ENCODE results near the gene BRD1. TPM values are rescaled to one million over a fixed set of nuclear protein-coding genes. Genes with fewer than 3 reads are reported as not detected.

BRD1 gene
- total RNA-seq, 2 experiments from 2014 or later, result 26.0 to 27.0 TPM

- peak; percentile 41 for DNase-seq
- Mint-ChIP-seq H3K27me3 (ENCODE audit: low read depth) (no peaks in the 10 kb centered on the region), H3K36me3 (ENCODE audit: low read depth) (peaks cover 19% of the 10 kb centered on the region), H3K27ac (peak overlapping the region; percentile 39), H3K9me3 (no peaks in the 10 kb centered on the region), H3K4me3 (no peak overlapping the region), H3K4me1 (ENCODE audit: low read depth) (peaks cover 76% of the 10 kb centered on the region)
- intact Hi-C loops (cut with micrococcal nuclease), result no loop called here
- CTCF ChIA-PET, result interaction anchor here (0.9 kb wide), 1 partner anchor 48 kb away, joined by 3 read pairs; no protein-coding TSS in a partner anchor
Measured at GRCh38 chr22:49815641-49816091, 12.0 kb downstream of the BRD1 start.

GRCh38 chr22:49814856-49815255 lies 12.8 kb downstream of the BRD1 start:
- H3K9me3 Mint-ChIP-seq, result no peaks in the 10 kb centered on the region
- DNase-seq, result no peak
- H3K4me1 Mint-ChIP-seq (ENCODE audit: low read depth), result peaks cover 81% of the 10 kb centered on the region
- no peak overlapping the region for H3K4me3 Mint-ChIP-seq
- no peaks in the 10 kb centered on the region for H3K27me3 Mint-ChIP-seq (ENCODE audit: low read depth)
- peaks cover 19% of the 10 kb centered on the region for H3K36me3 Mint-ChIP-seq (ENCODE audit: low read depth)
- peak overlapping the region; percentile 22 for H3K27ac Mint-ChIP-seq
- CTCF ChIA-PET, result interaction anchor here (0.9 kb wide), 1 partner anchor 47 kb away, joined by 3 read pairs; no protein-coding TSS in a partner anchor
- intact Hi-C loops (cut with micrococcal nuclease), result no loop called here

- Mint-ChIP-seq H3K4me1 (ENCODE audit: low read depth) (peaks cover 83% of the 10 kb centered on the region), H3K36me3 (ENCODE audit: low read depth) (peaks cover 19% of the 10 kb centered on the region), H3K9me3 (no peaks in the 10 kb centered on the region), H3K4me3 (no peak overlapping the region), H3K27me3 (ENCODE audit: low read depth) (no peaks in the 10 kb centered on the region), H3K27ac (peak overlapping the region; percentile 33)
- no peak for DNase-seq
- CTCF ChIA-PET, result interaction anchor here (1.2 kb wide), 1 partner anchor 20 kb away, joined by 4 read pairs; no protein-coding TSS in a partner anchor
- intact Hi-C loops (cut with micrococcal nuclease), result no loop called here
Measured at GRCh38 chr22:49814164-49814686, 13.4 kb downstream of the BRD1 start.

- Mint-ChIP-seq H3K27me3 (ENCODE audit: low read depth) (no peaks in the 10 kb centered on the region), H3K4me1 (ENCODE audit: low read depth) (peaks cover 82% of the 10 kb centered on the region), H3K27ac (no peak overlapping the region), H3K36me3 (ENCODE audit: low read depth) (peaks cover 21% of the 10 kb centered on the region), H3K9me3 (no peaks in the 10 kb centered on the region), H3K4me3 (no peak overlapping the region)
- CTCF ChIA-PET, result interaction anchor here (1.2 kb wide), 1 partner anchor 21 kb away, joined by 4 read pairs; no protein-coding TSS in a partner anchor
- no peak for DNase-seq
- intact Hi-C loops (cut with micrococcal nuclease), result no loop called here
Measured at GRCh38 chr22:49812838-49813237, 14.8 kb downstream of the BRD1 start.

- DNase-seq, result no peak
- Mint-ChIP-seq H3K27me3 (ENCODE audit: low read depth) (no peaks in the 10 kb centered on the region), H3K27ac (peak overlapping the region; percentile 2), H3K4me1 (ENCODE audit: low read depth) (peaks cover 85% of the 10 kb centered on the region), H3K9me3 (no peaks in the 10 kb centered on the region), H3K4me3 (no peak overlapping the region), H3K36me3 (ENCODE audit: low read depth) (peaks cover 18% of the 10 kb centered on the region)
- intact Hi-C loops (cut with micrococcal nuclease), result no loop called here
- CTCF ChIA-PET, result interaction anchor here (0.9 kb wide), 1 partner anchor 219 kb away, joined by 3 read pairs; no protein-coding TSS in a partner anchor
Measured at GRCh38 chr22:49811020-49811791, 16.5 kb downstream of the BRD1 start.

- Mint-ChIP-seq H3K4me1 (ENCODE audit: low read depth) (peaks cover 81% of the 10 kb centered on the region), H3K9me3 (no peaks in the 10 kb centered on the region), H3K27ac (no peak overlapping the region), H3K27me3 (ENCODE audit: low read depth) (no peaks in the 10 kb centered on the region), H3K4me3 (no peak overlapping the region), H3K36me3 (ENCODE audit: low read depth) (peaks cover 16% of the 10 kb centered on the region)
- intact Hi-C loops (cut with micrococcal nuclease), result no loop called here
- no peak for DNase-seq
- CTCF ChIA-PET, result no interaction called here
Measured at GRCh38 chr22:49810363-49811019, 17.2 kb downstream of the BRD1 start.

- CTCF ChIA-PET, result interaction anchor here (0.6 kb wide), 1 partner anchor 154 kb away, joined by 4 read pairs; no protein-coding TSS in a partner anchor
- Mint-ChIP-seq H3K27ac (peak overlapping the region; percentile 37), H3K36me3 (ENCODE audit: low read depth) (peaks cover 14% of the 10 kb centered on the region), H3K9me3 (no peaks in the 10 kb centered on the region), H3K27me3 (ENCODE audit: low read depth) (no peaks in the 10 kb centered on the region), H3K4me3 (no peak overlapping the region), H3K4me1 (ENCODE audit: low read depth) (peaks cover 72% of the 10 kb centered on the region)
- intact Hi-C loops (cut with micrococcal nuclease), result no loop called here
- peak; percentile 69 for DNase-seq
Measured at GRCh38 chr22:49807780-49808708, 19.6 kb downstream of the BRD1 start.

- no peaks in the 10 kb centered on the region for H3K27me3 Mint-ChIP-seq (ENCODE audit: low read depth)
- H3K4me1 Mint-ChIP-seq (ENCODE audit: low read depth), result peaks cover 68% of the 10 kb centered on the region
- intact Hi-C loops (cut with micrococcal nuclease), result no loop called here
- H3K4me3 Mint-ChIP-seq, result no peak overlapping the region
- H3K36me3 Mint-ChIP-seq (ENCODE audit: low read depth), result peaks cover 14% of the 10 kb centered on the region
- CTCF ChIA-PET, result interaction anchor here (2.1 kb wide), 1 partner anchor 40 kb away, joined by 6 read pairs; no protein-coding TSS in a partner anchor
- DNase-seq, result no peak
- H3K27ac Mint-ChIP-seq, result peak overlapping the region; percentile 15
- H3K9me3 Mint-ChIP-seq, result no peaks in the 10 kb centered on the region
Measured at GRCh38 chr22:49807129-49807528, 20.5 kb downstream of the BRD1 start.

- H3K4me1 Mint-ChIP-seq (ENCODE audit: low read depth), result peaks cover 57% of the 10 kb centered on the region
- intact Hi-C loops (cut with micrococcal nuclease), result no loop called here
- H3K27me3 Mint-ChIP-seq (ENCODE audit: low read depth), result no peaks in the 10 kb centered on the region
- DNase-seq, result no peak
- H3K4me3 Mint-ChIP-seq, result no peak overlapping the region
- H3K36me3 Mint-ChIP-seq (ENCODE audit: low read depth), result peaks cover 16% of the 10 kb centered on the region
- no peaks in the 10 kb centered on the region for H3K9me3 Mint-ChIP-seq
- H3K27ac Mint-ChIP-seq, result no peak overlapping the region
- CTCF ChIA-PET, result no interaction called here
Measured at GRCh38 chr22:49803737-49804375, 23.8 kb downstream of the BRD1 start.

- intact Hi-C loops (cut with micrococcal nuclease), result no loop called here
- Mint-ChIP-seq H3K36me3 (ENCODE audit: low read depth) (peaks cover 14% of the 10 kb centered on the region), H3K4me3 (no peak overlapping the region), H3K9me3 (no peaks in the 10 kb centered on the region), H3K27me3 (ENCODE audit: low read depth) (no peaks in the 10 kb centered on the region), H3K27ac (no peak overlapping the region), H3K4me1 (ENCODE audit: low read depth) (peaks cover 49% of the 10 kb centered on the region)
- CTCF ChIA-PET, result no interaction called here
- no peak for DNase-seq
Measured at GRCh38 chr22:49803134-49803533, 24.5 kb downstream of the BRD1 start.

GRCh38 chr22:49801391-49802060 lies 26.1 kb downstream of the BRD1 start:
- no peaks in the 10 kb centered on the region for H3K9me3 Mint-ChIP-seq
- intact Hi-C loops (cut with micrococcal nuclease), result no loop called here
- H3K27ac Mint-ChIP-seq, result no peak overlapping the region
- peaks cover 33% of the 10 kb centered on the region for H3K4me1 Mint-ChIP-seq (ENCODE audit: low read depth)
- DNase-seq, result no peak
- no peaks in the 10 kb centered on the region for H3K27me3 Mint-ChIP-seq (ENCODE audit: low read depth)
- CTCF ChIA-PET, result no interaction called here
- H3K4me3 Mint-ChIP-seq, result no peak overlapping the region
- H3K36me3 Mint-ChIP-seq (ENCODE audit: low read depth), result peaks cover 18% of the 10 kb centered on the region

All from activated naive CD4-positive, alpha-beta T cell treated with anti-CD3 and anti-CD28 coated beads for 36 hours (primary cell).